NCI-H2196 (cell line): ENCODE measurements around the gene TMEM87A.
A peak's percentile ranks its signal among the peaks of the same experiment; 100 is the strongest.
"Not testable (repeated sequence)": the region's sequence is repeated elsewhere in the genome, so short reads cannot be mapped to it uniquely, and the experiment has no call there.

Experiments
- DNase-seq: peaks from one replicate; lab custom pipeline; 2025; ENCODE audit not compliant: unreplicated experiment; lab: John Stamatoyannopoulos, UW

TMEM87A gene, protein sequence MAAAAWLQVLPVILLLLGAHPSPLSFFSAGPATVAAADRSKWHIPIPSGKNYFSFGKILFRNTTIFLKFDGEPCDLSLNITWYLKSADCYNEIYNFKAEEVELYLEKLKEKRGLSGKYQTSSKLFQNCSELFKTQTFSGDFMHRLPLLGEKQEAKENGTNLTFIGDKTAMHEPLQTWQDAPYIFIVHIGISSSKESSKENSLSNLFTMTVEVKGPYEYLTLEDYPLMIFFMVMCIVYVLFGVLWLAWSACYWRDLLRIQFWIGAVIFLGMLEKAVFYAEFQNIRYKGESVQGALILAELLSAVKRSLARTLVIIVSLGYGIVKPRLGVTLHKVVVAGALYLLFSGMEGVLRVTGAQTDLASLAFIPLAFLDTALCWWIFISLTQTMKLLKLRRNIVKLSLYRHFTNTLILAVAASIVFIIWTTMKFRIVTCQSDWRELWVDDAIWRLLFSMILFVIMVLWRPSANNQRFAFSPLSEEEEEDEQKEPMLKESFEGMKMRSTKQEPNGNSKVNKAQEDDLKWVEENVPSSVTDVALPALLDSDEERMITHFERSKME

DNA sequence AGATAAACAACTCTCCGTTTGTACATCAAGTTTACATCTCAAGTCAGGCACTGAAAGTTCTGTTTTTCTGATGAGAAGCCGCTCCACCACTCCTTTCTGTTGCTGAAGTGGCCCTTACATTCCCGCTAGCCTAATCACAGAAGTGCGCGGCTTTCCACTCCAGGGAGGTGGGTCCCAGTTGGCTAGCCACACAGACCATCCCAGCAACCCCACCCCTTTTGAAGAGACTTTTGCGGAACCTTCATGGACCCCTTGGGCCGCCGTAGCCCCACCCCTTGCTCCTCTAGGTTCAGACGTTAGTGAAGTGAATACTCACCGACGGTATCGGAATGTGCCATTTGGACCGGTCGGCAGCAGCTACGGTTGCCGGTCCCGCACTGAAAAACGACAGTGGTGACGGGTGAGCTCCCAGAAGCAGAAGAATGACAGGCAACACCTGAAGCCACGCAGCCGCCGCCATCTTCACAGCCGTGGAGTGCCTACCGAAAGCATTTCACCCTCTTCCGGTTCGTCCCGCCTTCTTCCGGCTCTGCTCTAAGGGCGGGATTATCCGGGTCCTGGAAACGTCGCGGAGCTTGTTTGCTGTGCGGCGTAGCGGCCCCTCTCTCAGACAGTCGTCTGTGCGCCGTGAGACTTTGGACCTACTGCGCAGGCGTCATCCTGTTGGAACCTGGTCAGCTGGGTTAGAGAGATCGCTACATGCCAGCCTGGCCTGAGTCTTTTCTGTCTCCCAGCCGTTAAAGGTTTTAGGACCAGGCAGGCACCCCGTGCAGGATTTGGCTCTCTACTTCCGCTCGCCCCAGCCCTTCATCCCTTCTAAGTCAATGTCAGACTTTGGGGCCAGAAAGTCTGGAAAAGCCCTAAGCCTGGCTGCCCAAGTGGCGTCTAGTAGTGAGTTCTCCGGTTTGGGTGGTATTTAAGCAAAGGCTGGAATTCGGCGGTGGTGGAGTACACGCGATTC is at the start of gene TMEM87A, which contains the start of gene GANC:
Gene TMEM87A, minus strand, starts transcription at position 495 of the 961 bp plus-strand sequence. Its CDS starts 35 bp downstream, at position 460.
Gene GANC, plus strand, starts transcription at position 263 of the 961 bp plus-strand sequence. CDS start 1,281 bp downstream, outside the sequence.
- peak; percentile 92 for DNase-seq

DNA sequence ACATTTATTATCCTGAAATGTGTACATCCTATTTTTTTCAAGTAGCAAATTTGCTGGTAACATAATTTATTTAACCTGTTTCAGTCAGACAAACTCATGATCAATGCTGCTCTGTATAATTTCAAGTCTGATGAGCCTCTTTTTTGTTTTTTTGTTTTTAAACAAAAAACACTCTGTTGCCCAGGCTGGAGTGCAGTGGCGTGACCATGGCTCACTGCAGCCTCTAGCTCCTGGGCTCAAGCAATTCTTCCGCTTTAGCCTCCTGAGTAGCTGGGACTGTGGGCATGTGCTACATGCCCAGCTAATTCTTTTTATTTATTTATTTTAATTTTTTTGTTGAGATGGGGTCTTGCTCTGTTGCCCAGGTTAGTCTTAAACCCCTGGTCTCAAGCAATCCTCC is 46.0 kb upstream of the TMEM87A start:
- DNase-seq = no peak

DNA sequence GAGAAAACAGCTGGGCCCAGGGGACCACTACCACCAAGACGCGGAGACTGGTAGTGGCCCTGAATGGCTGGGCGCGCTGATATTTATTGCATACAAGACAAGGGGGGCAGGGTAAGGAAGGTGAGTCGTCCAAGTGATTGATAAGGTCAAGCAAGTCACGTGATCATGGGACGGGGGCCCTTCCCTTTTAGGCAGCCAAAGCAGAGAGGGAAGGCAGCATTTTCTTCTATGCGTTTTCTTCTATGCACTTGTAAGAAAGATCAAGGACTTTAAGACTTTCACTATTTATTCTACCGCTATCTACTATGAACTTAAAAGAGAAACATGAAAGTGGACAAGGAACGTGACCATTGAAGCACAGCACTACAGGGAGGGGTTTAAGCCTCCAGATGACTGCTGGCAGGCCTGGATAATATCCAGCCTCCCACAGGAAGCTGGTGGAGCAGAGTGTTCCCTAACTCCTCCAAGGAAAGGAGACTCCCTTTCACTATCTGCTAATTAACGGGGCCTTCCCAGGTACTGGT is 43.1 kb upstream of the TMEM87A start:
- not testable (repeated sequence) for DNase-seq

DNA sequence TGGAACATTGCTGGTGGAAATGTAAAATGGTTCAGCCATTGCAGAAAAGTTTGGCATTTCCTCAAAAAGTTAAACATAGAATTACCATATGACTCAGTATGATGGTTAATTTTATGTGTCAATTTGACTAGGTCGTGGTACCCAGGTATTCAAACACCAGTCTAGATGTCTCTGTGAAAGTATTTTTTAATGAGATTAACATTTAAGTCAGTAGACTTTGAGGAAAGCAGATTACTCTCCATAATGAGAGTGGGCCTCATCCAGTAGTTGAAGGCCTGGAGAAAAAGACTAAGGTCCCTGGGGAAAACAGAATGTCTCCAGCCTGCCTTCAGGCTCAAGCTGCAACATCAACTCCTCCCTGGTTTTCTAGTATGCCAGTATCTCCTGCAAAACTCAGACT is 42.3 kb upstream of the TMEM87A start:
- no peak for DNase-seq

DNA sequence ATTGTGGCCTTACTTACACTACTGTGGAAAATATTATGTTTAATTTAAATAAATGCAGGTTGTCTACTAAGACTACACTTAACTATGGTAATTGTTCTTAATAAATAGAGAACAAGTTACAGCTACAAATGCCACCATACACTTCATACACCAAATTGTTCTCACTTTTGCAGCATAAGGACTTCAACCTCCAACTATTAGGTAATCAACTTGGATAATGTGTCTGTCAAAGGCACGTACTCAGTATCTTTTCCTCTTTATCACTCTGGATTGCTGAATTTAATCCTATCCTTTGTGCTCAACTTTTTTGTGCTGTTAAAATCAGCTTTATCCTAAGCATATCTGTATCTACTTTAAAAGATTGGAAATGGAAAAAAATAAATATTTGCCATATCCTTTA is 41.6 kb upstream of the TMEM87A start:
- no peak for DNase-seq

DNA sequence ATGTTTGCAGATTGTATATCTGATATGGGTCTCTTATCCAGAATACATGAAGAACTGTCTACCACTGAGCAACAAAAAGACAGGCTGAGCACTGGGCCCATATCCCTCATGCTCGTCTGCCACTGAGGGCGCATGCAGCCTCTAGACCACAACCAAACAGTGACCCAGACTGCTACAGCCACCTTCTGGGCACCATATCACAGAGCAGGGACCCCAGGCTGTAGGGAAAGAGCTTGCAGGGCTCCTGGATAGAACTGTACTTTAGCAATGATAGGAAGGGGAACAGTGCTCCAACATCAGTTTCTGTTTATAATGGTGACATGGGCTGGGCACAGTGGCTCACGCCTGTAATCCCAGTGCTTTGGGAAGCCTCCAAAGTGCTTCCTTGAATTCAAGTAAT is 40.2 kb upstream of the TMEM87A start:
- no peak for DNase-seq

DNA sequence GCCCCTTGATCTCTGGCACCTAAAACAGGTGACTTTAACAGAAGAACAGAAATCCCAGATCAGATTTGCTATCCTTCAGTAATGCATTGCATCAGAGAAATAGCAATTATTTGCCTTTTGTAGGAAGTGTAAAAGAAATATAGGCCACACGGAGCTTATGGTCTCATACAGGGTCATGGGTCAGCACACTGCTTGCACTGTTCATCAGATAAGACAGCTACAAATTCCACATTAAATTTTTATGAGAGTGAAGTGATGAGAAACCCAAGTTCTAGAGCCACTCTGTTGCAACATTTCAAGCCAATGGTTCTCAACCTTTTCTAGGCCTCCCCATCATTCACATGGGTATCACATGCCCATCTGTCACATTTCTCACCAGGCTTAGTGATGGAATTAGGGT is 33.4 kb upstream of the TMEM87A start:
- DNase-seq = no peak

DNA sequence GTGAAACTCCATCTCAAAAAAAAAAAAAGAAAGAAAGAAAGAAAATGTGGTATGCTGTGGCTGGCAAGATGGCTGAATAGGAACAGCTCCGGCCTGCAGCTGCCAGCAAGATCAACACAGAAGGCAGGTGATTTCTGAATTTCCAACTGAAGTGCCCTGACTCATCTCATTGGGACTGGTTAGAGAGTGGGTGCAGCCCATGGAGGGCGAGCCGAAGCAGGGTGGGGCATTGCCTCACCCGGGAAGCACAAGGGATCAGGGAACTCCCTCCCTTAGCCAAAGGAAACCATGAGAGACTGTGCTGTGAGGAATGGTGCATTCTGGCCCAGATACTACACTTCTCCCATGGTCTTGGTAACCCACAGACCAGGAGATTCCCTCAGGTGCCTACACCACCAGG is 27.8 kb upstream of the TMEM87A start:
- not testable (repeated sequence) for DNase-seq

DNA sequence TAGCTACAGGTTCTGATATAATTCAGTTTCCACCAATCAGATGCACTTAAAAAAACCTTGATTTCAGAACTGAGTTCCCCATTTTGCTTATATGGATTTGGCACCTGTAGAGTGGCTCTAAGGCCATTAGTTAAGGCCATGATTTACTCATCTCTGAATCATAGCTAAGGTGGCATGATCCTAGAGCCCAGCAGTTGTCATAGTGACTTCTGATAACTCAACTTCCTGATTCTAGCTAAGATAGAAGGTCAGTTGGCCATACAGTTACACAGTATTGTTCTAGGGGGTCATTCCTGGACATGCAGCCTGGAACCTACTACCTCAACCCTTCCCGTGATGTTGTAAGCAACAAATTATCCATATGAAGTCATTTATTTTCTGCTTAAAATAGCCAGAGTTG is 15.9 kb upstream of the TMEM87A start:
- no peak for DNase-seq

DNA sequence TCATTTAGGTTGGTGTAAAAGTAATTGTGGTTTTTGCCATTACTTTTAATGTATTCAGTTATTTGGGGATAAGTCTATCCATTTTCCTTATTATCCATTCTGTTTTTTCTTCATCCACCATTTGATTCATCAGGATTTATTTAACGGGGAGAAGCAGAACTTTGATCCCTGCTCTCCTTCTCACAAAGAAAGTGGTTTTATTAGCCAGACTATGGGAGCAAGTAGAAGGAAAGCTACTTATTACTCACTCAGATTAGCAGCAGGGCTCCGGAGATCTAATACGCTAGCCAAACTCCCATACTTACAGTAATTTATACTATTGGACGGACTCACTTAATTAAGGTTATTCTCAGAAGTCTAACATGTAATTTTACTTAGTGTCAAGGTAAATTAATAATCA is 14.7 kb upstream of the TMEM87A start:
- DNase-seq = no peak

DNA sequence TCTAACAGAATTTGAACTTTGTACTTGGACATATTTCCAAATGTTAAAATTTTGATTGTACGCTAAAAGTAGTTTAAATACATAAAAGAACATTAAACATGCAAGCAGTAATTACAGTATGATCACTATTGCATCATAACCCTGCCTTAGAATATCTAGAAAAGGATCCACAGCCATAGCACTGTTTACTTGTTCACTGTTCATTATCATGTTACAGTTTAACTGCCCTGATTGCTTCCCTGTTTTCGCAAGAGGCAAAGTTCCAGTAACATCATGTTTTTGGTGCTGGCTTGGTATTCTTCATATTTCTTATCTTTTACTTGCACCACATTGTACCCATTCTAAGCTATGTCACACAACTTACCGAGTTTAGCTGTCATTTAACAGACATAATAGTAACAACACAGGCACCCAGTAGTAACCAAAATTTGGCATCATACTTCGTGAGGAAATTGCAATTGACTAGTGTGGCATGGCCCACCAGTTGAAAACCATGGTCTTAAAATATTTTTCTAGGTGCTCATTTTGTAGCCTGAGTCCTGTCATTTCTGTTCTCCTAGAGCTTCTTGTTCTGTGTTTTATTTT is 13.3 kb upstream of the TMEM87A start:
- DNase-seq = no peak

DNA sequence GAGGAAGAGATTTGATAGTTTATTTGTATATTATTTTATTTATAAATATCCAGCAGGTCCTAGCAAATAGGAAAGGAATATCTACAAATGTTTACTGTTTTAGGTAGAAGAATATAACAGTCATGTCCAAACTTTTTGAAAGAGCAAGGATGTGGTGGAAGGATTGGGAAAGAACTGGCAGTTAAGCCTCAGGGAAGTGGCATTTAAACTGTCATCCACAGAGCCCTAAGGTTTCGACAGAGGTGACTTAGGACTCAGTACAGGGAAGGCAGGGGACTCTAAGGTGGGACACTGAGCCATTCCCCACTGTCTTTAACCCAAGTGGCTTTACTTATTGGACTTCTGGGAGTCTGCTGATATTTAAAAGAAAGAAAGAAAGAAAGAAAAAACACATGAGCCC is 11.8 kb upstream of the TMEM87A start:
- no peak for DNase-seq

DNA sequence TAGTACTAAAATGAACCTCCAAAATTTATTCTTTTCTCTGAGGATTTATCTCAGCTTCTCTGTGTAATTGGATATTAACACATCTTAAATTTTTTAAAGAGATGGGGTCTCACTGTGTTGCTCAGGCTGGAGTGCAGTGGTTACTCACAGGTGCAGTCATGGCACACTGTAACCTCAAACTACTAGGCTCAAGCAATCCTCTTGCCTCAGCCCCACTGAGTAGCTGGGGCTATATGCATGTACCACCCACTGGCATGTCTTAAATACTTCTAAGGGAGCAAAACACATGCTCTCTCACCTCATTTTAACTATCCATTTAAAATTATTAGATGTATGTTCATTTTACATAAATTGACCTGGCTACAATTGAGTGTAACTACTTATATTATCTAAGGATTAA is 11.3 kb upstream of the TMEM87A start:
- no peak for DNase-seq

DNA sequence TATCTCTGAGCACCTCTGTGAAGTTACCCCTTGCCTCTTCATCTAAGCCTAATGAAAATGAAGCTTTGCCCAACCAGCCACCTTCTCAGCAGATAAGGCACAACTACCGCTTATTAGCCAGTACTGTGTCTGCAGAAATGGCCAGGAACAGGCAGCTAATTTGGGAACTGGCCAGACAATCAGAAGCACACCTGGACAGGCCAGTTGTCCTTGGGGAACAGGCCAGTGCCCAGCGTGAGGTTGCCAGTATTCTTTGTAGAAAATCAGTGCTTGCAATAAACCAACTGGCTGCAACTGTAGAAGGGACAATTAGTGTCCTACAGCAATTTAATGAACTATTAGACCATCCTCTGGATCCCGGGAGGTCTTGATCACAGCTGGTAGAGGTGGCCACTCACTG is 10.4 kb upstream of the TMEM87A start:
- DNase-seq = no peak

DNA sequence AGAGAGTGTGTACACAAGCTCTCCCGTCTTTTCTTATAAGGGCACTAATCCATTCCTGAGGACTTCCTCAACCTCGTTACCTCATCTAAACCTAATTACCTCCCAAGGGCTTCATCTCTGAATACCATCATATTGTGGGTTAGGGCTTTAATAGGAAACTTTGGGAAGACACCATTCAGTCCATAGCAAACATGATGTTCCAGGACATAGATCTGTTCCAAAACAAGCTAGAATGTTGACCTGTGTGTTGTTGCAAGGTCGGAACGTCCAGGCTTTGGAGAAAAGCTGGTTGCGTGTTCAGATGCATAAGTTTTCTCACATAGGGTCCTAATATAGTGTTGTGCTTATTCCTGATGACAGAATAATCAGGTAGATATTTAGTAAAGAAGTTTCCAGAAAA is 9.7 kb upstream of the TMEM87A start:
- DNase-seq = no peak

DNA sequence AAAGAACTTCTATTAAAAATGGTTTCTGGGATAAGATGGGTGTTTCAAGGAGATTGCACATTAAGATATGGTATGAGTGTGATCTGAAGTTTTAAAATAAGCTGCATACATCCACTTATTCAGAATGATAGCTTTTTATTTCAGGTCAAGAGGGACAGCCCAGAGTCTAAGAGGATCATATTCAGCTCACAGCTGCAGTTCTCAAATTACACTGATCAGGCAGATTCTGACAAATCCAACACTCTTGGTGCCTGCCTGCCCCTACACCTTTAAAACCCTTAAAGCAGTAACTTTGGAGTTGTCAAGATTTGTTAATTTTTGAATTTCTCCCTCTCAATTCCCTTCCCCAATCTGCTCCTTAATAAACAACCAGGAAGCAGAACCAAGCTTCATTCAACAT is 9.1 kb upstream of the TMEM87A start:
- no peak for DNase-seq

DNA sequence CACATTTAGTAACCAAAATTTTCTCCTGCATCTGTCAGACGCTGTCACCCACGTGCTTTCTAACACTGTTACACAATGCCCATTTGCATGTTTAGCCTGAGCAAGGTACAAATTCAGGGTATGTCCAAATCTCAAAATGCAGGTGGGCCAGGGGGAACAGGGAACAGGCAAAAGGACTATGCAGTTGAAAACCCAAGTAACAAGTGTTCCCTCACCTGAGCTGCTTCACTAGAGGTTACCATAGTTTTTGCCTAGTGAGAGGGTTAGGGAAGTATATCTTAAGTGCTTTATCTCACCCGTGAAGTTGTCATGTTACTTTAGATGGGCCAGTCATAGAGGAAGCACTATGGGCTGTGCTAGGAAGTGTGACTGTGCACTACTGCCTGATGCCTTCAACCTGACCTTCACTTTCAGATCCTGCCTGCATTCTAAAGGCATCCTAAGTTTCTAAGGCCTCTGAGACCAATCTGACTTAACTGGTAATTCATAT is 6.0 kb upstream of the TMEM87A start:
- no peak for DNase-seq

DNA sequence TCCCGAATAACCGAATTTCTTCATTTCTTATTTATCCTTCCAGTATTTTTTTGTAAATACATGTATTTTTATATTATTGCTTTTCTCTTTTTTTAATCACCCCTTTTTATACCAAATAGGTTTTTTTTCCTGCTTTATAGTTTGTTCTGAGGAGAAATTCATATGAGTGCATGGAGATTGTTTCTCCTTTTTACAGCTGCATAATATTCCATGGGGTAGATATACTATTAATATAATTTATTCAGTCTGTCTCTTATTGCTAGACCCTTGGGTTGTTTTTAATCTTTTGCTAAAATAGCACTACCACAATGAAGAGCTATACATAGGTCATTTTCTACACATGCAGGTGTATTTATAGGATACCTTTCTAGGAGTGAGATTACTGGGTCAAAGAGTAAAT is 3.5 kb upstream of the TMEM87A start:
- DNase-seq = no peak

DNA sequence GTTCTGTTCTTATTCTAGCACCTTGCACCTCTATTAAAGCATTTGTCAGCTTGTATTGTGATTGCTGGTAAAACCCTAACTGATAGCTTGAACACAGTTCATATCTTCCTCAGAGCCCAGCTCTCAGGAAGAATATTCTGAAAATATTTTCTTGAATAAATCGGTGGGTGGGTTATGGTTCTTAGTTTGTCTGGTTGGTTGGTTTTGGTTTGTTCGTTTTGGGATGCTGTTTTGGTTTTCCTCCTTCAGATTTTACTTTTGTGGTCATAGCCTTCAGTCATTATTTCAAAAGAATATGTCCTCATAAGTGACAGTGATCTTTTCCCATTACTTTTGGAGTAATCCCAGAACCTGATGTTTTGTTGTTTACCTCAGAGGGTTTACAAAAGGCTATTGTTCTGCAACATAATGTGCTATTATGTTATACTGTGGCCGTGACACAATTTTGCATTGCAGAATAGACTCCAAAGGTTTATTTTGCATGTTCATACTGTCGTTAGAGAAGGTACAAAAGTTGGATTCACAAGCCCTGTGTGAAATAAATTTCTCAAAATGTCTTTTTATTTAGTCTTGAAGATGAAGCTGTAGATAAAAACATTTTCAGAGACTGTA is 2.7 kb upstream of the TMEM87A start:
- no peak for DNase-seq

DNA sequence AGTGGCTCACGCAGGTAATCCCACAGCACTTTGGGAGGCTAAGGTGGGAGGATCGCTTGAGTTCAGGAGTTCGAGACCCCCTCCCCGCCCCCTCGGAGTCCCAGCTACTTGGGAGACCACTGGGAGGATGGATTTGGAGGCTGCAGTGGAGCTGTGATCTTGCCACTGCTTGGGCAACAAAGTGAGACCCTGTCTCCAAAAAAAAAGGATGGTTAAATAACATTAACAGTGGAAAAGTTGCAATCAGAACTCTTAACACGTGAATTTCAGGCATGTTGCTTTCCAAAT is 1.4 kb upstream of the TMEM87A start:
- DNase-seq = no peak
